Kidney epithelial cell (primary cell): Measurements from ENCODE around the gene ESYT1. TPM values are rescaled to one million over a fixed set of nuclear protein-coding genes. Genes with fewer than 3 reads are reported as not detected.
"Not testable (repeated sequence)": the region's sequence is repeated elsewhere in the genome, so short reads cannot be mapped to it uniquely, and the experiment has no call there.

Experiments used
- DNase-seq: peaks from one replicate; pipeline ENCODE4 v3.0.0-alpha.2; 2010; ENCODE audit warnings: low read depth
- H3K27me3 ChIP-seq: 2 replicates; pipeline ENCODE4 v1.6.0; 2011; ENCODE audit warnings: low read length; ENCODE audit not compliant: control insufficient read depth, insufficient read depth
- H3K36me3 ChIP-seq: 2 replicates; pipeline ENCODE4 v1.5.1; 2011; ENCODE audit warnings: low read length; ENCODE audit not compliant: control insufficient read depth, insufficient read depth
- H3K4me3 ChIP-seq: 2 replicates; pipeline ENCODE4 v1.5.1; 2011; ENCODE audit warnings: low read depth, mild to moderate bottlenecking, control low read depth, low read length
- total RNA-seq: library from RNA; depleted of rRNA; stranded (reverse); fragments of >200 nt; gene quantifications from 2 replicates; pipeline ENCODE4 v1.2.3, GENCODE V29; 2015
- TF ChIP-seq, protein P1 (sequence below): IDR thresholded peaks from 2 replicates; pipeline ENCODE4 v1.5.1; 2011; ENCODE audit warnings: mild to moderate bottlenecking, moderate library complexity, low read length, control low read depth, inconsistent platforms; ENCODE audit not compliant: insufficient read depth, poor library complexity, severe bottlenecking

ESYT1 gene
- total RNA-seq, 1 donor from 2014 or later = 213 TPM

DNA sequence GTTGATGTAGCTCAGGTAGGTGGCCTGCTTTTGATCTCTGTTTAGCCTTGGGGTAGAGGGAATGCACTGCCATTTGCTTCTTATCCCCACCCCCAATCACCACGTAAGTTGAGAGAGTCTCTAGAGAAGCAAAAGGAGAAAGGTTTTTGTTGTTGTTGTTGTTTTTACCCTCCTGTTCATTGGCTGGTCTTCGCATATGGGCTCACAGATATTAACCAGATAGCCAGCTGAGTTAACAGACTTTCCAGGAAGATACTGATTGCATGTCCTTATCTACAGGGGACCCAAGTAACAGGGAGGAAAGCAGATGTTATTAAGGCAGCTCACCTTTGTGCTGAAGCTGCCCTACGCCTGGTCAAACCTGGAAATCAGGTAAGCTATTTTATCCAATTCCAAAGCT lies 20.8 kb upstream of the ESYT1 start:
- TF ChIP-seq, protein P1, sequence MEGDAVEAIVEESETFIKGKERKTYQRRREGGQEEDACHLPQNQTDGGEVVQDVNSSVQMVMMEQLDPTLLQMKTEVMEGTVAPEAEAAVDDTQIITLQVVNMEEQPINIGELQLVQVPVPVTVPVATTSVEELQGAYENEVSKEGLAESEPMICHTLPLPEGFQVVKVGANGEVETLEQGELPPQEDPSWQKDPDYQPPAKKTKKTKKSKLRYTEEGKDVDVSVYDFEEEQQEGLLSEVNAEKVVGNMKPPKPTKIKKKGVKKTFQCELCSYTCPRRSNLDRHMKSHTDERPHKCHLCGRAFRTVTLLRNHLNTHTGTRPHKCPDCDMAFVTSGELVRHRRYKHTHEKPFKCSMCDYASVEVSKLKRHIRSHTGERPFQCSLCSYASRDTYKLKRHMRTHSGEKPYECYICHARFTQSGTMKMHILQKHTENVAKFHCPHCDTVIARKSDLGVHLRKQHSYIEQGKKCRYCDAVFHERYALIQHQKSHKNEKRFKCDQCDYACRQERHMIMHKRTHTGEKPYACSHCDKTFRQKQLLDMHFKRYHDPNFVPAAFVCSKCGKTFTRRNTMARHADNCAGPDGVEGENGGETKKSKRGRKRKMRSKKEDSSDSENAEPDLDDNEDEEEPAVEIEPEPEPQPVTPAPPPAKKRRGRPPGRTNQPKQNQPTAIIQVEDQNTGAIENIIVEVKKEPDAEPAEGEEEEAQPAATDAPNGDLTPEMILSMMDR = no peak
- Histone ChIP-seq H3K4me3 (no peak overlapping the region), H3K36me3 (no peaks in the 10 kb centered on the region), H3K27me3 (no peaks in the 10 kb centered on the region)
- DNase-seq = no peak

DNA sequence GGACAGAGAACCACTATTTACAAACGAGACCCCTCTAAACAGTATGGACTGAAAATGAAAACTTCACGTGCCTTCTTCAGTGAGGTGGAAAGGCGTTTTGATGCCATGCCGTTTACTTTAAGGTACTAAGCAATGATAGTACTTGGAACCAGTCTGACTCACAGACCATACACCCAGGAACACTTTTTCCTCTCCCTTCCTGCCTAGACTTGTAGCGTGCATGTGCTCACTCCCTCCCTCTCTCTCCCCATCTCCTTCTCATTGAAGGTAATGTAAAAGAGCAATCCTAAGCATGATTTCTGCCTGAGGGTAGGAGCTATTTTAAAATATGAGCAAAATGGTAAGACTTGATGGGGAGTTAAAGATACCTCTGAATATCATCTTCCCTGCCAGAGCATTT lies 17.5 kb upstream of the ESYT1 start:
- no peak for DNase-seq

DNA sequence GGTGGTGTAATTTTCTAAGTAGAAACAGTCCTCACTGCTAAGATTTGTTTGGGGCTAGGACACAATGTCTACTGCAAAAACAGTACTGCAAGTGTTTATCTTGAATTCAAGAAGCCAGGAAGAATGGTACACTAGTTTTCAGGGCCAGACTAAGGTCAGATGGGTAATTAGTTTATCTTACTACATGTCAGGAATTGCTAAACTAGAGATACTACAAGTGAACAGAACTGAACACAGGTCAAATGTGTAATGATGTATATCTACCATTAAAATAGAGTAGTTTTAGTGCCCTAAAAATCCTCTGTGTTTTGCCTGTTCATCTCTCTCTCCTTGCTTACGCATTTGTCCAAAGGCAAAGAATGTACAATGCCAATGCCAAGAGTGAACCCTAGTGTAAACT lies 14.0 kb upstream of the ESYT1 start:
- Histone ChIP-seq H3K27me3 (no peaks in the 10 kb centered on the region), H3K4me3 (no peak overlapping the region), H3K36me3 (no peaks in the 10 kb centered on the region)
- DNase-seq = no peak
- TF ChIP-seq, protein P1 = no peak

More for the DNA sequence above, 17.5 kb upstream of the ESYT1 start:
- TF ChIP-seq, protein P1 = no peak
- H3K27me3 ChIP-seq = no peaks in the 10 kb centered on the region
- H3K4me3 ChIP-seq = no peak overlapping the region
- H3K36me3 ChIP-seq = no peaks in the 10 kb centered on the region

DNA sequence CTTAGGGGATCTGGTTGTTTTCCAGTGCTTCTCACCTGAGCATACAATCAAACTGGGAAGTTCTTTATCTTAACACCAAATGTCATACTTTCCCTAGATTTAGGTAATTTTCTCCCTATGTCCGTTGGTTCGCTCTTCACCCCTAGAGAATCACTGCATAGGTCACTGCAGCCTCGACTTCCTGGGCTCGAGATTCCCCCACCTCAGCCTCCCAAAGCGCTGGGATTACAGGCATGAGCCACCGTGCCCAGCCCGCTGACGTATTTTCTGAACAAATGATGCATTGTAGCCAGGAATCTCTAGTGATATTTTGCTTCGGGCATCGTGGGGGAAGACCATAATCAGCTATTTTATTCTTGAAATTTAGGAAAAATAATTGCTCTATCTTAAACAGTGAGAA lies 12.7 kb upstream of the ESYT1 start:
- Histone ChIP-seq H3K36me3 (no peaks in the 10 kb centered on the region), H3K4me3 (peak overlapping the region; percentile 74), H3K27me3 (no peaks in the 10 kb centered on the region)
- TF ChIP-seq, protein P1 = no peak
- no peak for DNase-seq

DNA sequence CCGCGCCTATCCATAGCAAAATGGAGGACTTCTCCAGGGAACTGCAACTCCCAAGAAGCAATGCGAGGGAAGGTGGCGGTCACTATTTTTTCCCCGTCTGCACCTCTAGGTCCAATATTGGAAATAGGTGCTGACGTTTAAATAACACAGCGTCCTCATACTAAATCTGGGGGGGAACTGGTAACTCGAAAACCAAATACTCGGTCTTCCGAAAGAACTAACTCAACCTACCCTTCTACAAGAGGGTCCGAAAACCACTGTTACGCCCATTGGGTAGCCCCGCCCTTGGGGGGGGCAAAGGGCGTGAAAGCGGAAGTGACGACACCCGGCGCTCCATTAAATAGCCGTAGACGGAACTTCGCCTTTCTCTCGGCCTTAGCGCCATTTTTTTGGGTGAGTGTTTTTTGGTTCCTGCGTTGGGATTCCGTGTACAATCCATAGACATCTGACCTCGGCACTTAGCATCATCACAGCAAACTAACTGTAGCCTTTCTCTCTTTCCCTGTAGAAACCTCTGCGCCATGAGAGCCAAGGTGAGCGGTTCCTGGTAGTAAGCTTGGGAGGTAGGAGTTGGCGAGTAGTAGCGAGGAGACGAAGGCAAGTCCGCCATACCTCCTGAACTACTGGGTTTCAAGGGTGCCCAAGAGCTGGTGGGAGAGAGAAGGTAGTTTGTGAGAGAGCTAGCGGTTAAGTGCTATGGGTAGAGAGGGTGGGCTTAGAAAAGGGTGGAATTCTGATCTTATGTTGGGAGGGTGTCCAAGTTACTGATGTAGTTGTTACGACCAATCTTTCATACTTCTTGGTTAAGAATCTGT lies 11.6 kb upstream of the ESYT1 start, which contains the start of gene RPL41:
RPL41 (plus strand) TSS at position 367 of the 815 bp plus-strand sequence.
- peak; percentile 59 for DNase-seq
- Histone ChIP-seq H3K4me3 (peak within 1 kb of the TSS; percentile 74), H3K36me3 (peaks cover 2% of the 10 kb centered on the region), H3K27me3 (no peaks in the 10 kb centered on the region)
- TF ChIP-seq, protein P1 = no peak

DNA sequence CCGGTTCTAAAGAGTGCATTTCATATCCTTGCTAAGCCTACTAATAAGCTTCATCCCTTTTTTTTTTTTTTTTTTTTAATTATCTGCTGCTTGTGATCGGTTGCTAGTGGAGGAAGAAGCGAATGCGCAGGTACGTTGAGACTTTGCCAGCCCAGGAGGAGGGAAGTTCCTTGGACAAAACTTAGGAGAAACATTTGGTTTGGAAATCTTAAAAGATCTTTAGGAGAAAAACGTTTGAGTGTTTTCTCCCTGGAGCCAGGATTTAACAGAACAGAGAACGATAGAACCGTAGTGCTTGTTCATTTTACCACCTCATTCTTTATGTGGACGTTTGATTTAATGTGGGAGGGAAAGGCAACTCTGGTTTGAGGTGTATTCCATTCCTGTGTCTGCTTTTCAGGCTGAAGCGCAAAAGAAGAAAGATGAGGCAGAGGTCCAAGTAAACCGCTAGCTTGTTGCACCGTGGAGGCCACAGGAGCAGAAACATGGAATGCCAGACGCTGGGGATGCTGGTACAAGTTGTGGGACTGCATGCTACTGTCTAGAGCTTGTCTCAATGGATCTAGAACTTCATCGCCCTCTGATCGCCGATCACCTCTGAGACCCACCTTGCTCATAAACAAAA lies 10.9 kb upstream of the ESYT1 start:
- not testable (repeated sequence) for H3K36me3 ChIP-seq, DNase-seq, H3K27me3 ChIP-seq
- peak overlapping the region; percentile 74 for H3K4me3 ChIP-seq
